Tibial nerve (tissue), 4 donors: ENCODE measurements around the gene BCAS3. TPM values are rescaled to one million over a fixed set of nuclear protein-coding genes. Genes with fewer than 3 reads are reported as not detected.

Source experiments
- DNase-seq, 2 donors: peaks; one replicate each; pipeline ENCODE4 v3.0.0-alpha.2; 2019; ENCODE audit warnings: low spot score in 2 of 2
- H3K27ac ChIP-seq, 4 donors: fragments of 200-600 bp; sonication (generic) in 3 of 4; one replicate each; pipeline ENCODE4 v1.5.1; 2017 to 2019; ENCODE audit warnings: mild to moderate bottlenecking in 1 of 4
- H3K27me3 ChIP-seq, 2 donors: fragments of 200-600 bp; sonication (generic) in 1 of 2; one replicate each; pipeline versions ENCODE4 v1.5.1 to v1.6.0; 2017 to 2019
- H3K36me3 ChIP-seq, 3 donors: fragments of 200-600 bp; sonication (generic); one replicate each; pipeline ENCODE4 v1.5.1; 2018 to 2019
- H3K4me1 ChIP-seq, 4 donors: fragments of 200-600 bp; sonication (generic) in 3 of 4; one replicate each; pipeline ENCODE4 v1.5.1; 2017 to 2019
- H3K4me3 ChIP-seq, 4 donors: fragments of 200-600 bp; sonication (generic) in 3 of 4; one replicate each; pipeline ENCODE4 v1.5.1; 2017 to 2019; ENCODE audit warnings: mild to moderate bottlenecking in 1 of 4, moderate library complexity in 1 of 4
- H3K9me3 ChIP-seq, 4 donors: fragments of 200-600 bp; sonication (generic) in 3 of 4; one replicate each; pipeline ENCODE4 v1.5.1; 2017 to 2019
- CTCF ChIP-seq, 5 experiments: fragments of 200-600 bp in 3 of 5; fragments of 450-650 bp in 2 of 5; sonication (generic) in 3 of 5; IDR thresholded peaks; one replicate each; pipeline ENCODE4 v1.5.1; 2016 to 2019; ENCODE audit warnings: antibody characterized with exemption in 5 of 5, mild to moderate bottlenecking in 3 of 5, moderate library complexity in 2 of 5
- EP300 ChIP-seq, 2 donors: sonication (generic); formaldehyde crosslinking; IDR thresholded peaks; one replicate each; pipeline ENCODE4 v1.6.1; 2017; ENCODE audit warnings: antibody characterized with exemption in 2 of 2, mild to moderate bottlenecking in 1 of 2
- POLR2A ChIP-seq, 2 donors: fragments of 450-650 bp; IDR thresholded peaks; one replicate each; pipeline ENCODE4 v1.6.1; 2017; ENCODE audit warnings: antibody characterized with exemption in 2 of 2, mild to moderate bottlenecking in 2 of 2, moderate library complexity in 2 of 2
- WGBS, 2 donors: methylation state at CpG; one replicate each; pipeline ENCODE4 v1.1.5; 2018; 5-methylcytosine and 5-hydroxymethylcytosine counted together
- small RNA-seq: library from RNA; depleted of rRNA; stranded (forward); fragments of <200 nt; gene quantifications from one replicate; pipeline ENCODE3, GENCODE V24; 2016
- total RNA-seq, 4 donors: library from RNA; depleted of rRNA; stranded (reverse); fragments of >200 nt; gene quantifications; one replicate each; pipeline ENCODE4 v1.1.0, GENCODE V29; 2016

Gene BCAS3
- total RNA-seq, 4 donors from 2014 or later: 26.4 to 48.1 (median 44.8) TPM

- 70 to 72% methylated on average over 4 of the region's 4 CpGs for WGBS, 2 donors
- TF ChIP-seq EP300 (IDR thresholded peaks at IDR 0.05) (no peak), CTCF (IDR thresholded peaks at IDR 0.05) (no peak), POLR2A (IDR thresholded peaks at IDR 0.05) (no peak)
- no peaks in the 10 kb centered on the region for H3K36me3 ChIP-seq
Observed at GRCh38 chr17:61442136-61442775, 764.6 kb downstream of the BCAS3 start.

More at GRCh38 chr17:61442136-61442775, 764.6 kb downstream of the BCAS3 start:
- no peak for DNase-seq
- Histone ChIP-seq H3K9me3 (peaks cover 0 to 12% (median 0%) of the 10 kb centered on the region in 4 donors), H3K4me1 (no peaks in the 10 kb centered on the region), H3K27ac (no peak overlapping the region), H3K27me3 (peaks cover 0 to 20% of the 10 kb centered on the region in 2 donors), H3K4me3 (no peak overlapping the region)

Small RNAs within 50 kb of the gene (small RNA-seq; reads per million reads assigned to genes)
- gene RF00019 (not detected), gene RN7SL448P (not detected), gene RN7SL606P (not detected), gene RNU6-623P (not detected)

Other genes with a start within 250 kb of the BCAS3 start
- gene APPBP2, start 151.6 kb upstream of the BCAS3 start, total RNA-seq: 10 to 100 TPM; 27.0 to 48.3 (median 39.9) TPM
- 10 to 100 TPM; 14.9 to 25.9 (median 15.6) TPM for gene PPM1D, start 77.7 kb upstream of the BCAS3 start, total RNA-seq